Neutrophil (primary cell): Measurements from ENCODE around the gene CFAP61.

Source experiments
- H3K27ac ChIP-seq: fragments of 200-600 bp; sonication (generic); 2 replicates; pipeline ENCODE4 v1.5.1; 2016; ENCODE audit warnings: mild to moderate bottlenecking, moderate library complexity
- H3K27me3 ChIP-seq: fragments of 200-600 bp; sonication (generic); 2 replicates; pipeline ENCODE4 v1.6.0; 2016; ENCODE audit warnings: mild to moderate bottlenecking
- H3K36me3 ChIP-seq: fragments of 200-600 bp; sonication (generic); 2 replicates; pipeline ENCODE4 v1.5.1; 2017
- H3K4me1 ChIP-seq, 2 experiments: fragments of 200-600 bp in 1 of 2; sonication (generic) in 1 of 2; 1 replicate in 1 of 2; 2 replicates in 1 of 2; pipeline versions ENCODE4 v1.5.1 to v1.6.1; 2013 to 2016; ENCODE audit warnings: low read depth in 1 of 2, low read length in 1 of 2, mild to moderate bottlenecking in 1 of 2, moderate library complexity in 1 of 2; ENCODE audit not compliant: control insufficient read depth in 1 of 2, insufficient read depth in 1 of 2
- H3K4me3 ChIP-seq, 2 experiments: fragments of 200-600 bp in 1 of 2; sonication (generic) in 1 of 2; 1 replicate in 1 of 2; 2 replicates in 1 of 2; pipeline ENCODE4 v1.5.1; 2013 to 2016; ENCODE audit warnings: low read depth in 1 of 2, low read length in 1 of 2, mild to moderate bottlenecking in 1 of 2, moderate library complexity in 1 of 2
- H3K9me3 ChIP-seq: fragments of 200-600 bp; sonication (generic); 2 replicates; pipeline ENCODE4 v1.5.1; 2016
- TF ChIP-seq, protein P1 (sequence below): fragments of 200-600 bp; sonication (generic); IDR thresholded peaks from 2 replicates; pipeline ENCODE4 v1.5.1; 2016; ENCODE audit warnings: antibody characterized with exemption

CFAP61 gene

DNA sequence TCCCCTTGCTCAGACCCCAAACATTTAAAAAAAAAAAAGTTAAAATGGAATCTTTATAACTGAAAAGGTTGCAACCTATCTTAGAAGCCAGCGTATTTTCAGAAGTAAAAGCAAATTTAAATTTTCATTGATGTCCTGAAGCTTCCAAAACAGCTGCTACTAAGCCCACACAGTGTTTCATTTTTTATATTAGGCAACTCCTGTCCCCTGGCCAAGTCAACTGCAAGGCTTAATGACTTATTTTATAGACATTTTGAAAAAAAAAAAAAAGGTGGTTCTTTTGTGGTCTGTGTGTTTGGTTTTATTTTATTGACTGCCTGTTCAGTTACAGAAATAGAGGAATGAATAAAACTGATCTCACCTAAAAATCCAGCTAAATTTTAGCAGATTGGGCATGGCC lies 13.0 kb downstream of the CFAP61 start:
- TF ChIP-seq, protein P1, sequence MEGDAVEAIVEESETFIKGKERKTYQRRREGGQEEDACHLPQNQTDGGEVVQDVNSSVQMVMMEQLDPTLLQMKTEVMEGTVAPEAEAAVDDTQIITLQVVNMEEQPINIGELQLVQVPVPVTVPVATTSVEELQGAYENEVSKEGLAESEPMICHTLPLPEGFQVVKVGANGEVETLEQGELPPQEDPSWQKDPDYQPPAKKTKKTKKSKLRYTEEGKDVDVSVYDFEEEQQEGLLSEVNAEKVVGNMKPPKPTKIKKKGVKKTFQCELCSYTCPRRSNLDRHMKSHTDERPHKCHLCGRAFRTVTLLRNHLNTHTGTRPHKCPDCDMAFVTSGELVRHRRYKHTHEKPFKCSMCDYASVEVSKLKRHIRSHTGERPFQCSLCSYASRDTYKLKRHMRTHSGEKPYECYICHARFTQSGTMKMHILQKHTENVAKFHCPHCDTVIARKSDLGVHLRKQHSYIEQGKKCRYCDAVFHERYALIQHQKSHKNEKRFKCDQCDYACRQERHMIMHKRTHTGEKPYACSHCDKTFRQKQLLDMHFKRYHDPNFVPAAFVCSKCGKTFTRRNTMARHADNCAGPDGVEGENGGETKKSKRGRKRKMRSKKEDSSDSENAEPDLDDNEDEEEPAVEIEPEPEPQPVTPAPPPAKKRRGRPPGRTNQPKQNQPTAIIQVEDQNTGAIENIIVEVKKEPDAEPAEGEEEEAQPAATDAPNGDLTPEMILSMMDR, result no peak
- H3K4me3 ChIP-seq, result no peak overlapping the region
- no peaks in the 10 kb centered on the region for H3K36me3 ChIP-seq
- H3K4me1 ChIP-seq, result no peaks in the 10 kb centered on the region
- peaks cover 15% of the 10 kb centered on the region for H3K27me3 ChIP-seq
- H3K9me3 ChIP-seq, result no peaks in the 10 kb centered on the region
- no peak overlapping the region for H3K27ac ChIP-seq

DNA sequence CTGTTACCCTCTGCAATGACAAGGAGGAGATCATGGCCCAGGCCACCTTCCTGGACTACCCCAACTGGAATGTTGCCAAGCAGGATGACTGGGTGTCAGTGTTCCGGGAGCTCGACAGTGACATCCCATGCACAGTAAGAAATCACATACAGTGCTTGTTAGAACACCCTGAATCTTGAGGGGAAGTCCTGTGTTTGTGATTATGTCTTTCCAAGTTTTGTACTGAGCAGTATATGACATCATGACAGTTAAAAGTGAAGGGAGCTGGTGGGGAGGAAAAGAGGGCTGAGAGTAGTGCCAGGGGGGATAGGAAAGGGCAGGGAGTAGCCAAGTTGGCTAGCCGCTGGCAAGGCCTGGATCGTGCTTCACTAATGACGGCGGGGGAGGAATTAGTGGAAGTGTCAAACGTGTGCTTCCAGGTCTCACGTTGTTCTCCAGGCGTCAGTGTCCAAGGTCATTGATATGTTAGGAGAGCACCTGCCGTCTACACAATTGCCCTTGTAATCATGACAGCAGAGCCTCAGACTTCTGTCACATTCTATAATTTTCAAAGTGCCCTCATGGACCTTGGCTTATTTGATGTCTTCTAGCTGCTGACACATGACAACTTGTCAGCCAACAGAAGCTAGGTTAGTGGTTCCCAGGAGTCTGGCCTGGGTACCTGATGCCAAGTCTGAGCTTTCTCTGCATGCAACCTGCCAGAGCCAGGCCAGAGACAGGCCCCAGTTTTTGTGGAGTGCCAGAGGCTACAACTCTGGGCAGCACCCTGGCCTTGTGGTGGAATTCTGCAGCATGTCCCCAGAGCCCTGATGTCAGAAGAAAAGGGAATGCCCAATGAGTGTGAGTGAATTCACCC lies 18.8 kb downstream of the CFAP61 start:
- no peaks in the 10 kb centered on the region for H3K36me3 ChIP-seq
- H3K4me1 ChIP-seq, result no peaks in the 10 kb centered on the region
- TF ChIP-seq, protein P1, result no peak
- H3K9me3 ChIP-seq, result no peaks in the 10 kb centered on the region
- no peak overlapping the region for H3K27ac ChIP-seq
- no peak overlapping the region for H3K4me3 ChIP-seq
- H3K27me3 ChIP-seq, result peaks cover 15% of the 10 kb centered on the region

GRCh38 chr20:20073801-20074371 lies 21.6 kb downstream of the CFAP61 start:
- peaks cover 15% of the 10 kb centered on the region for H3K27me3 ChIP-seq
- H3K4me1 ChIP-seq, result no peaks in the 10 kb centered on the region
- H3K27ac ChIP-seq, result no peak overlapping the region
- TF ChIP-seq, protein P1, result no peak
- H3K9me3 ChIP-seq, result no peaks in the 10 kb centered on the region
- no peaks in the 10 kb centered on the region for H3K36me3 ChIP-seq
- no peak overlapping the region for H3K4me3 ChIP-seq

DNA sequence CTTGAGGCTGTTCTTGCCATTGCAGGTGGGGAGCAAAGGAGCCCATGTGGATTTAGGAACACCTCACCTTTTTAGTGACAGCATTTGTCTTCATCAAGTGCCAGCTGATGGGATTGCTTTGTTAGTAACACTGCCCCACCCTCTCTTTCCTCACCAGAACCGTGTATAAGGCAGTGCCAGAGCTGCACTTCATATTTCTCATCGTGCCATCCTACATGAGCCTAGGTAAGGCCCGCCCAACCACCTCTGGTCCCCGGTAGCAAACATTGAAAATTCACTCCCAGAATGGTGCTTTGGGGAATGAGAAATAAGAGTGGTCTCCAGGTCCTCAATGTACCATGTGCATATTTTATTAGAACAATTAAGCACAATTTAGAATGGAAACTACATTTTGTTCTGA lies 22.7 kb downstream of the CFAP61 start:
- TF ChIP-seq, protein P1, result no peak
- Histone ChIP-seq H3K4me1 (no peaks in the 10 kb centered on the region), H3K9me3 (no peaks in the 10 kb centered on the region), H3K27ac (no peak overlapping the region), H3K4me3 (no peak overlapping the region), H3K27me3 (peaks cover 15% of the 10 kb centered on the region), H3K36me3 (no peaks in the 10 kb centered on the region)

- no peak overlapping the region for H3K4me3 ChIP-seq
These were observed 24.1 kb downstream of the CFAP61 start for GRCh38 chr20:20076297-20077065.

More at GRCh38 chr20:20076297-20077065, 24.1 kb downstream of the CFAP61 start:
- Histone ChIP-seq H3K36me3 (no peaks in the 10 kb centered on the region), H3K4me1 (no peaks in the 10 kb centered on the region), H3K9me3 (no peaks in the 10 kb centered on the region), H3K27me3 (peaks cover 20% of the 10 kb centered on the region), H3K27ac (no peak overlapping the region)
- TF ChIP-seq, protein P1, result no peak
